Prostate gland (tissue), 2 donors: ENCODE measurements around the gene RRP12. TPM values are rescaled to one million over a fixed set of nuclear protein-coding genes. Genes with fewer than 3 reads are reported as not detected.

Source experiments
- DNase-seq: peaks from one replicate; pipeline ENCODE4 v3.0.0-alpha.2; 2019; ENCODE audit warnings: low spot score
- H3K27ac ChIP-seq, 2 donors: fragments of 200-600 bp; sonication (generic); 2 replicates each; pipeline ENCODE4 v1.5.1; 2017 to 2019
- H3K27me3 ChIP-seq: fragments of 200-600 bp; sonication (generic); replicated peaks from 2 replicates; pipeline ENCODE4 v1.5.1; 2019; ENCODE audit not compliant: insufficient read depth
- H3K36me3 ChIP-seq, 2 donors: fragments of 200-600 bp; sonication (generic); 1 replicate in 1 of 2; 2 replicates in 1 of 2; pipeline versions ENCODE4 v1.5.1 to v1.8.1; 2017 to 2019
- H3K4me1 ChIP-seq: fragments of 200-600 bp; sonication (generic); replicated peaks from 2 replicates; pipeline ENCODE4 v1.5.1; 2019
- H3K4me3 ChIP-seq, 2 donors: fragments of 200-600 bp; sonication (generic); 2 replicates each; pipeline ENCODE4 v1.5.1; 2017 to 2019
- H3K9me3 ChIP-seq: fragments of 200-600 bp; sonication (generic); 2 replicates; pipeline ENCODE4 v1.5.1; 2017
- POLR2A ChIP-seq: fragments of 450-650 bp; IDR thresholded peaks from one replicate; pipeline ENCODE4 v1.6.1; 2016; ENCODE audit warnings: antibody characterized with exemption, mild to moderate bottlenecking
- POLR2AphosphoS5 ChIP-seq: sonication (generic); formaldehyde crosslinking; IDR thresholded peaks from one replicate; pipeline ENCODE4 v1.6.1; 2017; ENCODE audit warnings: antibody characterized with exemption
- WGBS: methylation state at CpG from one replicate; pipeline ENCODE4 v1.1.5; 2018; 5-methylcytosine and 5-hydroxymethylcytosine counted together
- intact Hi-C: fragments of 100-400 bp; cut with DNase I; formaldehyde crosslinking; loops from one replicate; pipeline ENCODE4 v1.14.2; 2022
- total RNA-seq, 2 donors: library from RNA; depleted of rRNA; stranded (reverse); fragments of >200 nt; gene quantifications; one replicate each; pipeline ENCODE4 v1.1.0, GENCODE V29; 2016
- TF ChIP-seq, protein P1 (sequence below), 4 experiments: fragments of 200-600 bp in 2 of 4; fragments of 450-650 bp in 2 of 4; sonication (generic) in 2 of 4; IDR thresholded peaks; 1 replicate in 3 of 4; 2 replicates in 1 of 4; pipeline ENCODE4 v1.5.1; 2016 to 2019; ENCODE audit warnings: antibody characterized with exemption in 4 of 4, mild to moderate bottlenecking in 2 of 4, moderate library complexity in 2 of 4

RRP12 gene
- total RNA-seq, 2 donors from 2014 or later = 14.9 to 38.6 TPM

DNA sequence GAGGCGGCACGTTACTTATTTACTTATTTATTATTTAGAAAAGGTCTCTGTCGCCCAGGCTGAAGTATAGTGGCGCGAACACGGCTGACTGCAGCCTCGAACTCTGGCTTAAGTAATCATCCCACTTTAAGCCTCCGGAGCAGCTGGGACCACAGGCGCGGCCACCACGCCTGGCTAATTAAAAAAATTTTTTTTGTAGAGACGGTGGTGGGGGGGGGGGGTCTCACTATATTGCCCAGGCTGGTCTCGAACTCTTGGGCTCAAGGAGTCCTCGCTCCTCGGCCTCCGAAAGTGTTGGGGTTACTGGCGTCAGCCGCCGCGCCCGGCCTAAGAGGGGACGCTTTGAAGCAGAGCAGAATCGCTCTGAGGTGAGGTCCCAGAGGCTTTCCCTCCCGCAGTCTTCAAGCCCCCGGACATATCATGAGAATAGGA lies 65.9 kb downstream of the RRP12 start:
- intact Hi-C loops = no loop called here
- no peak for DNase-seq
- Histone ChIP-seq H3K4me3 (peak overlapping the region; percentile 82 to 83), H3K36me3 (no peaks in the 10 kb centered on the region), H3K9me3 (no peaks in the 10 kb centered on the region), H3K4me1 (peaks cover 6% of the 10 kb centered on the region), H3K27ac (peak overlapping the region; percentile 93 to 96), H3K27me3 (no peaks in the 10 kb centered on the region)
- WGBS = 9% methylated on average over 25 of the region's 25 CpGs
- TF ChIP-seq POLR2A (no peak), POLR2AphosphoS5 (no peak)
- TF ChIP-seq, protein P1, sequence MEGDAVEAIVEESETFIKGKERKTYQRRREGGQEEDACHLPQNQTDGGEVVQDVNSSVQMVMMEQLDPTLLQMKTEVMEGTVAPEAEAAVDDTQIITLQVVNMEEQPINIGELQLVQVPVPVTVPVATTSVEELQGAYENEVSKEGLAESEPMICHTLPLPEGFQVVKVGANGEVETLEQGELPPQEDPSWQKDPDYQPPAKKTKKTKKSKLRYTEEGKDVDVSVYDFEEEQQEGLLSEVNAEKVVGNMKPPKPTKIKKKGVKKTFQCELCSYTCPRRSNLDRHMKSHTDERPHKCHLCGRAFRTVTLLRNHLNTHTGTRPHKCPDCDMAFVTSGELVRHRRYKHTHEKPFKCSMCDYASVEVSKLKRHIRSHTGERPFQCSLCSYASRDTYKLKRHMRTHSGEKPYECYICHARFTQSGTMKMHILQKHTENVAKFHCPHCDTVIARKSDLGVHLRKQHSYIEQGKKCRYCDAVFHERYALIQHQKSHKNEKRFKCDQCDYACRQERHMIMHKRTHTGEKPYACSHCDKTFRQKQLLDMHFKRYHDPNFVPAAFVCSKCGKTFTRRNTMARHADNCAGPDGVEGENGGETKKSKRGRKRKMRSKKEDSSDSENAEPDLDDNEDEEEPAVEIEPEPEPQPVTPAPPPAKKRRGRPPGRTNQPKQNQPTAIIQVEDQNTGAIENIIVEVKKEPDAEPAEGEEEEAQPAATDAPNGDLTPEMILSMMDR (IDR thresholded peaks at IDR 0.05) = no peak

- H3K9me3 ChIP-seq = no peaks in the 10 kb centered on the region
- intact Hi-C loops = loop anchor here (5.0 kb wide), 1 partner anchor 42 kb away; the partner anchor contains the start of gene ARHGAP19
- peaks cover 11% of the 10 kb centered on the region for H3K4me1 ChIP-seq
- WGBS = under 1% methylated on average over 102 of the region's 103 CpGs
- H3K36me3 ChIP-seq = no peaks in the 10 kb centered on the region
- peak within 1 kb of the TSS; percentile 93 to 96 for H3K27ac ChIP-seq
- TF ChIP-seq POLR2A (peak; percentile 95), POLR2AphosphoS5 (peak; percentile 81)
- TF ChIP-seq, protein P1 (IDR thresholded peaks at IDR 0.05) = peak in 2 of 4 experiments; percentile 16 to 37
- peak; percentile 89 for DNase-seq
- H3K27me3 ChIP-seq = no peaks in the 10 kb centered on the region
- peak within 1 kb of the TSS; percentile 82 to 83 for H3K4me3 ChIP-seq
Observed at GRCh38 chr10:97334370-97335175, 66.6 kb downstream of the RRP12 start, which contains the start of gene FRAT2. Gene FRAT2 (minus strand): TSS chr10:97334729. CDS start chr10:97334572, 157 bp downstream.

DNA sequence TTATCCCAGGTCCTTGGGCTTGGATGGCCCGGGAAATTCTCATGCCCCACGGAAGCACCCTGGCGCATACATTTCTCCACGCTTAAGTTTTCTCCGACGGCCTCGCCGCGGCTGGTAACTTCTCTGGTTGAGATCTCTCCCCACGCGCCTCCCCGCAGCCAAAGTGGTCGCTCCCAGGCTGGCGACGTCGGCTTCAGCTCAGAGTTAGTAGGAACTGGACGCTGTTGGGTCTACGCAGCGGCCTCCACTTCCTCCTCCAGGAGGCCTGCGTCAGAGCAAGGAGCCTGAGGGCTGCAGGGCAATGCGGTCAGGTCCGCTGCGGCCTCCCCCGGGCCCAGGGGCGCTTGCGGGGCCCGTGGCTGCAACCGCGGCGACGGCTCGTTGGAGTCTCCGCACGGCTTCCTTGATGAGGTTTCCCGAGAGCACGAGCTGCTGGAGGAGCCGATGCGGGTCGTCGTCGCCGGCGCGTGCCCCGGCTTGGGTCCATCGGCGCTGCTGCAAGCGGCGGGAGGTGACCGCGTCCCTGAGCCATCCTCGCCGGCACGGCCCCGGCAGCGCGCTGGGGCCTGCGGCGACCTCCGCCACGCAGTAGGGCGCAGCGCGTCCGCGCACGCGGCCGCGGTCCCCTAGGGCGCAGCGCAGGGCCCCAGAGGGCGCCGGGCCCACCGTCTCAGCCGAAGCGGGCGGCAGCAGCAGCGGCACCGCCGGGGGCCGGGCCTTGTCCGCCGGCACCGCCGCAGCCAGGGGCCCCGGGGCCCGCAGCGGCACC lies 67.4 kb downstream of the RRP12 start:
- H3K4me1 ChIP-seq = peaks cover 11% of the 10 kb centered on the region
- H3K27me3 ChIP-seq = no peaks in the 10 kb centered on the region
- H3K27ac ChIP-seq = peak overlapping the region; percentile 93 to 96
- intact Hi-C loops = loop anchor here (5.0 kb wide), 1 partner anchor 41 kb away; the partner anchor contains the start of gene ARHGAP19
- no peaks in the 10 kb centered on the region for H3K36me3 ChIP-seq
- TF ChIP-seq POLR2A (no peak), POLR2AphosphoS5 (no peak)
- TF ChIP-seq, protein P1 (IDR thresholded peaks at IDR 0.05) = no peak
- 1% methylated on average over 68 of the region's 89 CpGs for WGBS
- H3K4me3 ChIP-seq = peak overlapping the region; percentile 82 to 83
- H3K9me3 ChIP-seq = no peaks in the 10 kb centered on the region
- no peak for DNase-seq

- DNase-seq = no peak
- Histone ChIP-seq H3K9me3 (no peaks in the 10 kb centered on the region), H3K4me1 (peaks cover 11% of the 10 kb centered on the region), H3K27me3 (no peaks in the 10 kb centered on the region), H3K4me3 (peak overlapping the region; percentile 82 to 83), H3K27ac (peak overlapping the region; percentile 93 to 96), H3K36me3 (no peaks in the 10 kb centered on the region)
- no peak for TF ChIP-seq POLR2A
- TF ChIP-seq, protein P1 (IDR thresholded peaks at IDR 0.05) = no peak
- TF ChIP-seq POLR2AphosphoS5 = no peak
- intact Hi-C loops = loop anchor here (5.0 kb wide), 1 partner anchor 41 kb away; the partner anchor contains the start of gene ARHGAP19
- WGBS = 10% methylated on average over 7 of the region's 7 CpGs
Observed at GRCh38 chr10:97333351-97333600, 67.9 kb downstream of the RRP12 start.
